H9 (cell line): ENCODE measurements around the gene CNGA2. TPM values are rescaled to one million over a fixed set of nuclear protein-coding genes. Genes with fewer than 3 reads are reported as not detected.

Experiments used
- DNase-seq: peaks from one replicate; pipeline ENCODE4 v3.0.0-alpha.2; 2017
- H2AFZ ChIP-seq: one replicate; pipeline ENCODE4 v1.6.1; 2013; ENCODE audit warnings: mild to moderate bottlenecking, low read length, control low read depth, moderate library complexity
- H2AK5ac ChIP-seq: 2 replicates; pipeline ENCODE4 v1.6.1; 2013; ENCODE audit warnings: low read length, control low read depth, mixed read lengths; ENCODE audit not compliant: insufficient read length
- H2BK120ac ChIP-seq: one replicate; pipeline ENCODE4 v1.6.1; 2013; ENCODE audit warnings: low read depth, mild to moderate bottlenecking, low read length, control low read depth, inconsistent platforms; ENCODE audit not compliant: poor library complexity, severe bottlenecking
- H2BK12ac ChIP-seq: 2 replicates; pipeline ENCODE4 v1.6.1; 2013; ENCODE audit warnings: low read length, control low read depth, mixed read lengths, low read depth; ENCODE audit not compliant: insufficient read length
- H2BK15ac ChIP-seq: 2 replicates; pipeline ENCODE4 v1.6.1; 2013; ENCODE audit warnings: low read depth, low read length, control low read depth
- H2BK20ac ChIP-seq: one replicate; pipeline ENCODE4 v1.6.1; 2013; ENCODE audit warnings: low read depth, mild to moderate bottlenecking, low read length, control low read depth, inconsistent platforms; ENCODE audit not compliant: poor library complexity, severe bottlenecking
- H2BK5ac ChIP-seq: 2 replicates; pipeline ENCODE4 v1.6.1; 2013; ENCODE audit warnings: low read length, control low read depth, mixed read lengths; ENCODE audit not compliant: insufficient read length
- H3K14ac ChIP-seq: 2 replicates; pipeline ENCODE4 v1.6.1; 2013; ENCODE audit warnings: low read length, control low read depth; ENCODE audit not compliant: insufficient read depth
- H3K18ac ChIP-seq: 2 replicates; pipeline ENCODE4 v1.6.1; 2013; ENCODE audit warnings: low read depth, mild to moderate bottlenecking, mixed read lengths, low read length, control low read depth; ENCODE audit not compliant: insufficient read length
- H3K23ac ChIP-seq: 2 replicates; pipeline ENCODE4 v1.6.1; 2013; ENCODE audit warnings: low read length, control low read depth, mixed read lengths, low read depth; ENCODE audit not compliant: insufficient read length
- H3K23me2 ChIP-seq: 2 replicates; pipeline ENCODE4 v1.6.1; 2013; ENCODE audit warnings: low read depth, mild to moderate bottlenecking, mixed read lengths, low read length, control low read depth; ENCODE audit not compliant: insufficient read length, poor library complexity, severe bottlenecking
- H3K27ac ChIP-seq: 2 replicates; pipeline ENCODE4 v1.5.1; 2013; ENCODE audit warnings: low read length, control low read depth, mixed read lengths, low read depth; ENCODE audit not compliant: insufficient read length
- H3K27me3 ChIP-seq: 2 replicates; pipeline ENCODE4 v1.6.1; 2013; ENCODE audit warnings: low read length, control low read depth, inconsistent platforms; ENCODE audit not compliant: insufficient read depth
- H3K4ac ChIP-seq: 2 replicates; pipeline ENCODE4 v1.6.1; 2013; ENCODE audit warnings: low read depth, mild to moderate bottlenecking, control low read depth, inconsistent platforms, low read length, moderate library complexity
- H3K4me1 ChIP-seq: 2 replicates; pipeline ENCODE4 v1.6.1; 2013; ENCODE audit warnings: low read length, control low read depth, inconsistent platforms; ENCODE audit not compliant: insufficient read depth
- H3K4me2 ChIP-seq: 2 replicates; pipeline ENCODE4 v1.6.1; 2013; ENCODE audit warnings: low read length, control low read depth, mixed read lengths; ENCODE audit not compliant: insufficient read length, insufficient read depth
- H3K56ac ChIP-seq: 2 replicates; pipeline ENCODE4 v1.6.1; 2013; ENCODE audit warnings: low read depth, mild to moderate bottlenecking, mixed read lengths, low read length, control low read depth; ENCODE audit not compliant: insufficient read length
- H3K79me1 ChIP-seq: 2 replicates; pipeline ENCODE4 v1.6.1; 2013; ENCODE audit warnings: low read depth, mild to moderate bottlenecking, moderate library complexity, low read length, control low read depth, inconsistent platforms; ENCODE audit not compliant: insufficient read depth, poor library complexity, severe bottlenecking
- H3K79me2 ChIP-seq: 2 replicates; pipeline ENCODE4 v1.6.1; 2013; ENCODE audit warnings: low read length, control low read depth, inconsistent platforms; ENCODE audit not compliant: insufficient read depth
- H3K9ac ChIP-seq: 2 replicates; pipeline ENCODE4 v1.6.1; 2013; ENCODE audit warnings: low read length, control low read depth, mixed read lengths; ENCODE audit not compliant: insufficient read length; ENCODE audit errors: extremely low read depth
- H3K9me3 ChIP-seq: one replicate; pipeline ENCODE4 v1.6.1; 2013; ENCODE audit warnings: low read depth, low read length, inconsistent platforms; ENCODE audit not compliant: control insufficient read depth
- H3T11ph ChIP-seq: one replicate; pipeline ENCODE4 v1.6.1; 2013; ENCODE audit warnings: mild to moderate bottlenecking, low read length, control low read depth, inconsistent platforms
- H4K20me1 ChIP-seq: one replicate; pipeline ENCODE4 v1.6.1; 2013; ENCODE audit not compliant: control insufficient read depth, insufficient read length, insufficient read depth
- H4K5ac ChIP-seq: 2 replicates; pipeline ENCODE4 v1.6.1; 2013; ENCODE audit warnings: low read depth, mild to moderate bottlenecking, mixed read lengths, low read length, control low read depth; ENCODE audit not compliant: insufficient read length
- H4K8ac ChIP-seq: replicated peaks from 2 replicates; pipeline ENCODE4 v1.6.1; 2013; ENCODE audit warnings: low read length, control low read depth, mixed read lengths, low read depth; ENCODE audit not compliant: insufficient read length
- H4K91ac ChIP-seq: 2 replicates; pipeline ENCODE4 v1.6.1; 2013; ENCODE audit warnings: low read depth, mild to moderate bottlenecking, moderate library complexity, mixed read lengths, low read length, control low read depth; ENCODE audit not compliant: insufficient read length
- H3K27ac Mint-ChIP-seq, 3 experiments: 2 replicates in 2 of 3; 3 replicates in 1 of 3; pipeline ENCODE4 v1.8.0; 2020 to 2021; ENCODE audit warnings: mixed read lengths in 3 of 3, mild to moderate bottlenecking in 1 of 3, moderate library complexity in 1 of 3
- H3K27me3 Mint-ChIP-seq: 2 replicates; pipeline ENCODE4 v1.8.0; 2021; ENCODE audit warnings: low read depth, mild to moderate bottlenecking, moderate library complexity, mixed read lengths
- H3K36me3 Mint-ChIP-seq, 3 experiments: 2 replicates in 2 of 3; 3 replicates in 1 of 3; pipeline ENCODE4 v1.8.0; 2020 to 2021; ENCODE audit warnings: low read depth in 3 of 3, mixed read lengths in 3 of 3; ENCODE audit not compliant: insufficient read depth in 1 of 3
- H3K4me1 Mint-ChIP-seq, 2 experiments: 2 replicates each; pipeline ENCODE4 v1.8.0; 2020; ENCODE audit warnings: mixed read lengths in 2 of 2
- H3K4me3 Mint-ChIP-seq, 2 experiments: 2 replicates in 1 of 2; 3 replicates in 1 of 2; pipeline ENCODE4 v1.8.0; 2020 to 2021; ENCODE audit warnings: mild to moderate bottlenecking in 2 of 2, mixed read lengths in 2 of 2, moderate library complexity in 1 of 2
- H3K9me3 Mint-ChIP-seq, 2 experiments: 2 replicates in 1 of 2; 3 replicates in 1 of 2; pipeline ENCODE4 v1.8.0; 2020; ENCODE audit warnings: mild to moderate bottlenecking in 2 of 2, mixed read lengths in 2 of 2, moderate library complexity in 1 of 2
- WGBS: extraction: QIAGEN DNeasy Blood & Tissue Kit; methylation state at CpG from one replicate; pipeline ENCODE4 v1.1.7; 2013; ENCODE audit warnings: missing lambda C conversion rate, low lambda C conversion rate, mixed read lengths; ENCODE audit not compliant: insufficient read length; ENCODE audit errors: extremely low coverage; 5-methylcytosine and 5-hydroxymethylcytosine counted together
- total RNA-seq: library from RNA; stranded (reverse); gene quantifications from 2 replicates; pipeline ENCODE4 v1.2.1, GENCODE V29; 2021
- TF ChIP-seq, protein P1 (sequence below): fragments of 200-600 bp; sonication (generic); conservative IDR thresholded peaks from 3 replicates; pipeline ENCODE4 v1.8.0; 2021; ENCODE audit warnings: antibody characterized with exemption, mild to moderate bottlenecking

The CNGA2 gene
- total RNA-seq, 1 experiment from 2014 or later, result not detected

- H3K36me3 Mint-ChIP-seq, result peaks cover 0 to 2% (median 0%) of the 10 kb centered on the region in 3 experiments; a peak in 2 of 7 replicates
- peaks cover 12 to 14% of the 10 kb centered on the region in 2 experiments for H3K4me1 Mint-ChIP-seq
- no peak overlapping the region for H2BK15ac ChIP-seq
- no peak overlapping the region for H3K4ac ChIP-seq
- H3K27ac Mint-ChIP-seq, result no peak overlapping the region
- no peaks in the 10 kb centered on the region for H3K79me2 ChIP-seq
- H4K20me1 ChIP-seq, result no peaks in the 10 kb centered on the region
- peaks cover 9% of the 10 kb centered on the region for H3K27me3 Mint-ChIP-seq
- no peaks in the 10 kb centered on the region for H3K4me1 ChIP-seq
- H3K9me3 Mint-ChIP-seq, result peaks cover 66 to 80% of the 10 kb centered on the region in 2 experiments
- no peak overlapping the region for H4K8ac ChIP-seq
- no peak overlapping the region for H2BK5ac ChIP-seq
- H3K79me1 ChIP-seq, result no peaks in the 10 kb centered on the region
- H2AFZ ChIP-seq, result no peak overlapping the region
- no peak overlapping the region for H2BK20ac ChIP-seq
- H3K9ac ChIP-seq, result no peak overlapping the region
- no peaks in the 10 kb centered on the region for H3K27me3 ChIP-seq
- H4K91ac ChIP-seq, result no peak overlapping the region
- H3K23me2 ChIP-seq, result peaks cover 2% of the 10 kb centered on the region
- no peak overlapping the region for H2BK120ac ChIP-seq
- H4K5ac ChIP-seq, result no peak overlapping the region
- H2BK12ac ChIP-seq, result no peak overlapping the region
- H2AK5ac ChIP-seq, result no peak overlapping the region
- H3K4me3 Mint-ChIP-seq, result no peak overlapping the region; a peak in 1 of 5 replicates
- H3T11ph ChIP-seq, result no peak overlapping the region
- no peak overlapping the region for H3K14ac ChIP-seq
- TF ChIP-seq, protein P1, sequence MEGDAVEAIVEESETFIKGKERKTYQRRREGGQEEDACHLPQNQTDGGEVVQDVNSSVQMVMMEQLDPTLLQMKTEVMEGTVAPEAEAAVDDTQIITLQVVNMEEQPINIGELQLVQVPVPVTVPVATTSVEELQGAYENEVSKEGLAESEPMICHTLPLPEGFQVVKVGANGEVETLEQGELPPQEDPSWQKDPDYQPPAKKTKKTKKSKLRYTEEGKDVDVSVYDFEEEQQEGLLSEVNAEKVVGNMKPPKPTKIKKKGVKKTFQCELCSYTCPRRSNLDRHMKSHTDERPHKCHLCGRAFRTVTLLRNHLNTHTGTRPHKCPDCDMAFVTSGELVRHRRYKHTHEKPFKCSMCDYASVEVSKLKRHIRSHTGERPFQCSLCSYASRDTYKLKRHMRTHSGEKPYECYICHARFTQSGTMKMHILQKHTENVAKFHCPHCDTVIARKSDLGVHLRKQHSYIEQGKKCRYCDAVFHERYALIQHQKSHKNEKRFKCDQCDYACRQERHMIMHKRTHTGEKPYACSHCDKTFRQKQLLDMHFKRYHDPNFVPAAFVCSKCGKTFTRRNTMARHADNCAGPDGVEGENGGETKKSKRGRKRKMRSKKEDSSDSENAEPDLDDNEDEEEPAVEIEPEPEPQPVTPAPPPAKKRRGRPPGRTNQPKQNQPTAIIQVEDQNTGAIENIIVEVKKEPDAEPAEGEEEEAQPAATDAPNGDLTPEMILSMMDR, result no peak
- H3K18ac ChIP-seq, result no peak overlapping the region
- no peak overlapping the region for H3K27ac ChIP-seq
- peaks cover 46% of the 10 kb centered on the region for H3K9me3 ChIP-seq
- H3K56ac ChIP-seq, result no peak overlapping the region
- no peak overlapping the region for H3K23ac ChIP-seq
- H3K4me2 ChIP-seq, result no peak overlapping the region
- DNase-seq, result no peak
- no CpG with 5 or more reads among the region's 5 CpGs for WGBS
These were observed 16.0 kb downstream of the CNGA2 start for GRCh38 chrX:151750511-151750910.
